K562 (cell line): Measurements from ENCODE around the gene TCF23. TPM values are rescaled to one million over a fixed set of nuclear protein-coding genes. Genes with fewer than 3 reads are reported as not detected.

ENCODE experiments used
- ATAC-seq: fragments of 200-7000 bp; cut with Tn5 transposase; 3 replicates; pipeline ENCODE4 v1.9.1; 2020; ENCODE audit warnings: moderate library complexity
- BruUV-seq: library from RNA; stranded (reverse); fragments of 400-500 nt; replicated peaks from 2 replicates; lab custom pipeline; 2021; lab: Mats Ljungman, UMichigan
- CTCF ChIA-PET: fragments of 300-600 bp; formaldehyde crosslinking; extraction: SDS; loops from one replicate; lab custom pipeline; 2021; ENCODE audit warnings: low intra/inter-chr PET ratio; lab: Yijun Ruan, JAX
- POLR2A ChIA-PET: fragments of 300-600, 350-650 bp; sonication (Branson Sonifier 250); formaldehyde crosslinking; extraction: SDS; loops from one replicate; lab custom pipeline; 2021; ENCODE audit warnings: antibody characterized with exemption, inconsistent platforms; lab: Yijun Ruan, JAX
- DNase-seq, 4 experiments: peaks; one replicate each; pipeline versions ENCODE4 v3.0.0 to v3.0.0-alpha.2; 2011 to 2018; ENCODE audit warnings: low spot score in 3 of 4, mixed read lengths in 3 of 4; ENCODE audit errors: extremely low read depth in 1 of 4
- FAIRE-seq: peaks from 2 replicates; lab custom pipeline; 2011; peaks lifted over from hg19 to GRCh38; lab: Jason Lieb, UNC
- H2AFZ ChIP-seq: 2 replicates; pipeline ENCODE4 v1.6.0; 2011; ENCODE audit warnings: low read depth, low read length, control low read depth, inconsistent platforms
- H3K27ac ChIP-seq: fragments of 200-600 bp; 3 replicates; pipeline ENCODE4 v1.8.0; 2011; ENCODE audit warnings: low read depth, mild to moderate bottlenecking, control low read depth, inconsistent platforms, low read length, moderate library complexity, mixed read lengths; ENCODE audit errors: extremely low read depth
- H3K27me3 ChIP-seq, 2 experiments: fragments of 300-600 bp in 1 of 2; 2 replicates in 1 of 2; 3 replicates in 1 of 2; pipeline versions ENCODE4 v1.6.0 to v1.8.0; 2011; ENCODE audit warnings: inconsistent platforms in 2 of 2, low read length in 2 of 2, mild to moderate bottlenecking in 1 of 2, mixed read lengths in 1 of 2, moderate library complexity in 1 of 2; ENCODE audit not compliant: control insufficient read depth in 2 of 2, insufficient read depth in 2 of 2
- H3K36me3 ChIP-seq: fragments of 300-600 bp; 3 replicates; pipeline ENCODE4 v1.8.0; 2011; ENCODE audit warnings: mild to moderate bottlenecking, low read length, inconsistent platforms; ENCODE audit not compliant: control insufficient read depth, insufficient read depth
- H3K4me1 ChIP-seq, 2 experiments: fragments of 200-600 bp in 1 of 2; replicated peaks in 1 of 2; 2 replicates in 1 of 2; 3 replicates in 1 of 2; pipeline versions ENCODE4 v1.5.1 to v1.8.0; 2011; ENCODE audit warnings: inconsistent platforms in 2 of 2, low read length in 2 of 2, mild to moderate bottlenecking in 1 of 2, mixed read lengths in 1 of 2, moderate library complexity in 1 of 2; ENCODE audit not compliant: control insufficient read depth in 2 of 2, insufficient read depth in 2 of 2
- H3K4me2 ChIP-seq: 2 replicates; pipeline ENCODE4 v1.6.1; 2011; ENCODE audit warnings: low read length, control low read depth, inconsistent platforms, mixed read lengths; ENCODE audit not compliant: insufficient read depth
- H3K4me3 ChIP-seq: fragments of 200-600 bp; sonication (generic), shearing (Covaris generic); 2 replicates; pipeline ENCODE4 v1.5.1; 2016; ENCODE audit warnings: control low read depth, inconsistent platforms
- H3K79me2 ChIP-seq: fragments of 200-600 bp; 3 replicates; pipeline ENCODE4 v1.8.0; 2011; ENCODE audit warnings: low read length, inconsistent platforms; ENCODE audit not compliant: control insufficient read depth, insufficient read depth
- H3K9ac ChIP-seq, 2 experiments: 2 replicates each; pipeline versions ENCODE4 v1.6.0 to v1.6.1; 2011; ENCODE audit warnings: low read depth in 2 of 2, low read length in 2 of 2, control low read depth in 1 of 2, inconsistent platforms in 1 of 2, mild to moderate bottlenecking in 1 of 2, mixed read lengths in 1 of 2; ENCODE audit not compliant: insufficient read depth in 1 of 2
- H3K9me1 ChIP-seq: one replicate; pipeline ENCODE4 v1.6.0; 2011; ENCODE audit warnings: inconsistent platforms, mild to moderate bottlenecking, low read length, moderate library complexity; ENCODE audit not compliant: control insufficient read depth, insufficient read depth
- H3K9me3 ChIP-seq: replicated peaks from 2 replicates; pipeline ENCODE4 v1.5.1; 2011; ENCODE audit warnings: low read depth, low read length, inconsistent platforms; ENCODE audit not compliant: control insufficient read depth, insufficient read depth
- H4K20me1 ChIP-seq: replicated peaks from 2 replicates; pipeline ENCODE4 v1.6.1; 2011; ENCODE audit warnings: low read length, inconsistent platforms, mixed read lengths; ENCODE audit not compliant: control insufficient read depth, insufficient read depth
- ARNT ChIP-seq, 2 experiments: fragments of 450-650 bp; IDR thresholded peaks; 2 replicates each; pipeline ENCODE4 v1.6.1; 2016; ENCODE audit warnings: mild to moderate bottlenecking in 1 of 2
- CEBPB ChIP-seq: fragments of 450-650 bp; IDR thresholded peaks from 2 replicates; pipeline ENCODE4 v1.6.1; 2016; ENCODE audit warnings: missing genetic modification characterization, missing compliant biosample characterization
- ERF ChIP-seq: fragments of 450-650 bp; formaldehyde crosslinking; IDR thresholded peaks from 2 replicates; pipeline ENCODE4 v1.4.0; 2020; ENCODE audit warnings: mild to moderate bottlenecking, mixed read lengths
- GTF2A2 ChIP-seq: IDR thresholded peaks from 2 replicates; pipeline ENCODE4 v1.6.1; 2016; ENCODE audit warnings: mild to moderate bottlenecking, missing genetic modification characterization, missing compliant biosample characterization
- HNRNPH1 ChIP-seq: fragments of 200-400 bp; formaldehyde crosslinking; optimal IDR thresholded peaks from 2 replicates; pipeline ENCODE3; 2017; ENCODE audit warnings: low read depth, mild to moderate bottlenecking, low read length, moderate library complexity
- HNRNPL ChIP-seq: fragments of 200-400 bp; formaldehyde crosslinking; IDR thresholded peaks from 2 replicates; pipeline ENCODE4 v1.6.1; 2017; ENCODE audit warnings: low read depth, mild to moderate bottlenecking, low read length
- PCBP1 ChIP-seq: fragments of 200-400 bp; formaldehyde crosslinking; IDR thresholded peaks from 2 replicates; pipeline ENCODE4 v1.6.1; 2018; ENCODE audit warnings: mild to moderate bottlenecking, low read depth, low read length; ENCODE audit not compliant: poor library complexity, severe bottlenecking
- POLR2AphosphoS2 ChIP-seq: IDR thresholded peaks from 2 replicates; pipeline ENCODE4 v1.6.1; 2012; ENCODE audit warnings: low read length, improper control_type of control experiment
- SIX5 ChIP-seq, 2 experiments: IDR thresholded peaks; 2 replicates each; pipeline ENCODE4 v1.6.1; 2011; ENCODE audit warnings: low read length in 2 of 2, borderline replicate concordance in 1 of 2, low read depth in 1 of 2, mild to moderate bottlenecking in 1 of 2, moderate library complexity in 1 of 2; ENCODE audit not compliant: insufficient read depth in 1 of 2
- ZNF445 ChIP-seq: fragments of 250-450 bp; sonication (Bioruptor Pico); IDR thresholded peaks from 2 replicates; pipeline ENCODE4 v1.4.0; 2020; ENCODE audit warnings: low read depth, mild to moderate bottlenecking, moderate library complexity
- WGBS: fragments of 100-300 bp; shearing (Covaris generic); methylation state at CpG from one replicate; pipeline ENCODE4 v1.1.6; 2016; ENCODE audit warnings: low coverage, mixed read lengths; ENCODE audit not compliant: insufficient coverage; ENCODE audit errors: missing lambda C conversion rate; 5-methylcytosine and 5-hydroxymethylcytosine counted together
- in situ Hi-C: fragments of 300-500 bp; cut with MboI; formaldehyde crosslinking; loops from 4 replicates; pipeline ENCODE4 v1.15.0; 2018; ENCODE audit warnings: inconsistent platforms, mixed read lengths
- intact Hi-C: fragments of 100-400 bp; cut with micrococcal nuclease; formaldehyde crosslinking; loops from 2 replicates; pipeline ENCODE4 v1.14.2; 2022
- polyA plus RNA-seq, 8 experiments: library from polyadenylated mRNA; depleted of rRNA in 4 of 8; stranded (reverse) in 5 of 8; unstranded in 3 of 8; fragments of >200 nt; fragmentation: Nextera tagmentation in 2 of 8; fragmentation: Illumina TruSeq in 1 of 8; extraction: Ambion mirVana in 2 of 8; extraction: Trizol in 1 of 8; gene quantifications; 2 replicates each; pipeline versions ENCODE4 v1.2.1 to v1.2.3, GENCODE V29; 2011 to 2014; ENCODE audit warnings: inconsistent platforms in 1 of 8, missing spikeins in 1 of 8
- total RNA-seq, 7 experiments: library from RNA; depleted of rRNA in 6 of 7; stranded (reverse); fragments of >200 nt in 6 of 7; fragmentation: Illumina TruSeq in 2 of 7; extraction: Trizol in 2 of 7; gene quantifications; 2 replicates each; pipeline versions ENCODE4 v1.2.1 to v1.2.3, GENCODE V29; 2011 to 2021; ENCODE audit warnings: low replicate concordance in 1 of 7

TCF23 gene
- total and polyA plus RNA-seq, 9 of the 15 experiments (the other 6 are each of a cell fraction or from before 2014, with no cell fraction given) = 0.07 TPM; not detected in 8

DNA sequence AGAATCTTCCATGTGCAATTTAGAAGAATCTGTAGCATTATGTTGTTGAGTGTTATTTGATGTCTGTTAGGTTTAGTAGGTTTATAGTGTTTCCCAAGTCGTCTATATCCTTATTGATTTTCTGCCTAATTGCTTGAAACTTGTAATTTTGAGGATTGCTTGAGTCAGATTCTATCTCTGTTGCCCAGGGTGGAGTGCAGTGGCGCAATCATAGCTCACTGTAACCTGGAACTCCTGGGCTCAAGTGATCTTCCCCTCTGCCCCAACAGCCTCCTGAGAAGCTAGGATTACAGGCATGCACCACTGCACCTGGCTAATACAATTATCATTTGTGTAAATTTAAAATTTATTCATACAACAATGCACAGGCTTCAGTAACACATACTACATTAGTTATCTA is 3.1 kb upstream of the TCF23 start:
- no peak for DNase-seq
- no peak overlapping the region for H2AFZ ChIP-seq
- no peaks in the 10 kb centered on the region for H3K36me3 ChIP-seq
- POLR2A ChIA-PET = no interaction called here
- H3K4me1 ChIP-seq = peaks cover 0 to 15% of the 10 kb centered on the region in 2 experiments; a peak in 2 of 5 replicates
- H3K79me2 ChIP-seq = no peaks in the 10 kb centered on the region
- no peak overlapping the region for H3K9ac ChIP-seq
- ATAC-seq = no peak
- TF ChIP-seq ARNT (IDR thresholded peaks at IDR 0.05) (no peak), CEBPB (tag) (peak; percentile 75), HNRNPL (no peak)
- no peak overlapping the region for H3K27ac ChIP-seq
- peaks cover 3% of the 10 kb centered on the region; the same call in 1 of the 2 replicates for H3K9me3 ChIP-seq
- H3K9me1 ChIP-seq = no peaks in the 10 kb centered on the region
- intact Hi-C loops (no loop called here), in situ Hi-C loops (no loop called here)
- no peak overlapping the region for H3K4me2 ChIP-seq
- H3K4me3 ChIP-seq = no peak overlapping the region
- 27% methylated on average over 2 of the region's 2 CpGs for WGBS
- BruUV-seq = no TSS peak
- no peaks in the 10 kb centered on the region for H4K20me1 ChIP-seq
- no peak for FAIRE-seq
- CTCF ChIA-PET = no interaction called here
- H3K27me3 ChIP-seq = peaks cover 0 to 15% of the 10 kb centered on the region in 2 experiments; a peak in 2 of 5 replicates

DNA sequence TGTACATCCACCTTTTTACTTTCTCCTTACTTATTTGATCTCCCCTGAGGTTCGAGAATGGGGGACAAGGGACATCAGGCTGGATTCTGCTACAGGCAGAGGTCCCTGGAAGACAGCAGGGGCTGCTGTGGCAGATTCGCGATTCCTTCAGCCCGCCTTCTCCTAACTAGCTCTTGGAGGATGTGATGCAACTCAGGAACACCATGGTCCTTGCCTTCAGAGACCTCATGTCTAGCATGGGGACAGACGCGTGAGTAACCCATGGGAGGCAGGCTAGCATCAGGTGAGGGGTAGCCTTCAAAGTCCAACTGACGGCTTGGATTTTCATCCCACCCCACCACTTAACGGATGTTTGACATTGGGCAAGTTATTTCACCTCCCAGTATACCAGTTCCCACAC is 869 bp upstream of the TCF23 start:
- Histone ChIP-seq H3K9ac (no peak overlapping the region), H3K27me3 (peaks cover 0 to 15% of the 10 kb centered on the region in 2 experiments; a peak in 2 of 5 replicates), H3K9me3 (peaks cover 2% of the 10 kb centered on the region; the same call in 1 of the 2 replicates), H3K4me3 (no peak overlapping the region), H3K36me3 (no peaks in the 10 kb centered on the region), H3K4me2 (no peak overlapping the region), H3K9me1 (no peaks in the 10 kb centered on the region), H3K4me1 (peaks cover 0 to 15% of the 10 kb centered on the region in 2 experiments; a peak in 2 of 5 replicates), H2AFZ (no peak overlapping the region), H3K27ac (no peak overlapping the region), H3K79me2 (no peaks in the 10 kb centered on the region), H4K20me1 (no peaks in the 10 kb centered on the region)
- peak; percentile 31; the same call in 1 of the 3 replicates for ATAC-seq
- no TSS peak for BruUV-seq
- intact Hi-C loops (no loop called here), in situ Hi-C loops (no loop called here)
- DNase-seq = no peak
- no peak for FAIRE-seq
- 52% methylated on average over 8 of the region's 8 CpGs for WGBS
- POLR2A ChIA-PET = no interaction called here
- CTCF ChIA-PET = no interaction called here
- TF ChIP-seq SIX5 (IDR thresholded peaks at IDR 0.05; ENCODE audit: borderline replicate concordance in 1 of 2, insufficient read depth in 1 of 2, low read depth in 1 of 2, low read length in 2 of 2) (no peak), HNRNPH1 (no peak), POLR2AphosphoS2 (no peak), ZNF445 (no peak), GTF2A2 (tag) (no peak), PCBP1 (no peak), ERF (CRISPR knock-in tag) (no peak)
